ENCODE measurements around the gene BBC3.

Gene BBC3

DNA sequence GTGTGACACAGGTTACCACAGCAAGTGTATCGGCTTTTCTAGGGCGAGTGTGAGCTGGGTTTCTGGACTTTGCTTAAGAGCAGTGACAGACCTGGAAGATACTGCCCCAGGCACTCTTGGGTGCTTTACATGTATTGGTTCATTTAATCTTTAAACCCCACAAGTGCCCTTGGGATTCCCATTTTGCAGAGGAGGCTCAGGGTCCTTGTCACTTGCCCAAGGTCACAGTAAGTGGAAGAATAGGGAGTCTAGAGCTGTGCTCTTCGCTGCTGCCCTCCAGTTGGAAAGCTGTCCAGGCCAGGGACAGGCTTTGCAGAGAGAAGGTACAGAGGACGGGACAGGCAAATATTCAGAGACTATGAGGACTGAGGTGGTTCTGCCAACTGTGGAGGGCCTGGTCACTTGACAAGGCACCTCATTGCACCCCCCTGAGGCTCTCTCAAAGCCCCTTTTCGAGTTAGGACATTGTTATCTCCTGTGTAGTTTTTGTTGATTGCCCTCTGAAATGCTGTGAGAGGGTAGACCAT, 42.4 kb downstream of the BBC3 start:
- DNase-seq, result no peak

- DNase-seq, result no peak
These were observed 43.2 kb downstream of the BBC3 start for GRCh38 chr19:47187797-47188196.

- no peak for DNase-seq
These were observed 43.7 kb downstream of the BBC3 start for GRCh38 chr19:47187335-47187655.

DNA sequence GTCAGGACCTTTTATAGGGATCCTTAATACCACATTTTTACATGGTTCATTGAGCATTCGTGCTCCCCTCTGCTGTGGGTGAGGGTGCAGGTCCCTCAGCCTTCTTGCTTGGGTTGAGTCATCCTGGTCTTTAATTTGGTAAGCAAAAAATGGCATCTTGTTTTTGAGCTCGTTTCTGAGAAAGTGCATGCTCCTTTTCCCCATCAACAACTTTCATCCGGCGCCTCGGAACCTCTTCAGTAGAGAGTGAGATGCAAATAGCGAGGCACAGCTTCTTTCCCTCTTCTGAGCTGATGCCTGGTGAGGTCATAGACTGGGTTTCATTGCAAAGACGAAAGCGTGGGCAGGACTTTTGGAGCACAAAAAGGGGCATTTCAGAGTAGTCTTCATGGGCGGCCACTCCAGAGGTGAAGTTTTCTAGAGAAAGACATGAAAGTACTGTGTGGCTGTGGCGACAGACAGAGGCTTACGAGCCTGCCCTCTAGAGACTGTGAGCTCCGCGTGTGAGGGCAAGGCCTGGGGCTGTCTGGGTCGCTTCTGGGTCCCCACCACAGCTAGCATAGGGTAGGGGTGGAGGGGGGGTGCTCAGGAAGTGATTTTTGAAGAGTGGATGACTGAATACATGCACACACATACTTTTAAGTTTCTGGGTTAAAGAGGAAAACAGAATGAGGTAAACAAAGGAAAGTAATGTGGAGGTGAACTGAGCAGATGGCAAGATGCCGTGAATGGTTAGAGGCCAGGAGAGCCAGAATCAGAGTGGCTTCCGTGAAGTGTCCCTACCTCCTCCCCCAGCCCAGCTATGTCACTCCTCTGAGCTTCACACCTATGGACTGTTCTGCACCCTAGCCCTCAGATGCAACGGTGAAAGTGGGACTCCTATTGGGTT, 44.3 kb downstream of the BBC3 start:
- no peak for DNase-seq

- no peak for DNase-seq
These were observed 47.4 kb downstream of the BBC3 start for GRCh38 chr19:47183601-47184000.

DNA sequence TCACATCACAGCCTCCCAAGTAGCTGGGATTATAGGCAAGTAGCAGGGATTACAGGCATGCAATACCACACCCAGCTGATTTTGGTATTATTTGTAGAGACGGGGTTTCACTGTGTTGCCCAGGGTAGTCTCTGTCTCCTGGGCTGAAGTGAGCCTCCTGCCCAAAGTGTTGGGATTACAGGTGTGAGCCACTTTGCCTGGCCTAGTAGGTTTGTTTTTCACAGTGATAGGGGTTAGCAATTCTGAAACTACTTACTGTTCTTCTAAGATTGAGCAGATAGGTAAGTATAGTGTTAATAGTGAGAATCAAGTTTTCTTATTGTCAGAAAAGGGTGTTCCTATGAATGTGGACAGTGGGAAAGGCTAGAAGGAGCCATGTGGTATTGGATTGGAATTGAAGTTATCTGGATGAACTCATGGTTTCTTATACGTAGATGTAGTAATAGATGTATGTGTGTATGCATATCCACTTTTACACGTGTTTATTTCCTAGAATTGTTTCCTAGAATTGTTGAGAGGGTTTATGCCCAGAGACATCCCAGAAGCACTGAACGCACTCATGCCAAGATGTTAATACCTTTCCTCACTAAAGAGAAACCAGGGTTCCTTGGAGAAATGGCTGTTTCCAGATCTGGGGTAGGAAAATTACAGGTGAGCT, 51.2 kb downstream of the BBC3 start:
- DNase-seq, result no peak

DNA sequence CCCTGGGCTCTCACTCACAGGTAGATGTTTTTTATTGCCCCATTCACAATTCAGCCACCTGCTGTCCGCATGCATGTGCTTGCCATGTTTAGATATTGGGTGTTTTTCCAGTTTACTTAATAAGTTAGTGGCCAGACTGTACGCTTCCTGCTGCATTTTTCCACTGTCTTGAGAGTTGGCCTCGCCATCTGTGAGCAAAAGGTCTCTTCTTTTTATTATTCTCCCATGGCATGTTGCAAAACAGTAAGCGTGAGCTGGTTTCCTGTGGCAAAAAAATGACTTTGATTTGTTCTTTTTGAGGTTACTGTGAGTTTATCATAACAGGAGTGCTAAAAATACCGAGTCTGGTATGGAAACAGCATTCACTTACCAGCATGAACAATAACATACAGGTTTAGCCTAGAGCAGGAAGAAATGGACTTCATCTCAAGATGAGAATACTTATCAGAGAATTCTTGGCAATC, 54.3 kb downstream of the BBC3 start:
- no peak for DNase-seq

DNA sequence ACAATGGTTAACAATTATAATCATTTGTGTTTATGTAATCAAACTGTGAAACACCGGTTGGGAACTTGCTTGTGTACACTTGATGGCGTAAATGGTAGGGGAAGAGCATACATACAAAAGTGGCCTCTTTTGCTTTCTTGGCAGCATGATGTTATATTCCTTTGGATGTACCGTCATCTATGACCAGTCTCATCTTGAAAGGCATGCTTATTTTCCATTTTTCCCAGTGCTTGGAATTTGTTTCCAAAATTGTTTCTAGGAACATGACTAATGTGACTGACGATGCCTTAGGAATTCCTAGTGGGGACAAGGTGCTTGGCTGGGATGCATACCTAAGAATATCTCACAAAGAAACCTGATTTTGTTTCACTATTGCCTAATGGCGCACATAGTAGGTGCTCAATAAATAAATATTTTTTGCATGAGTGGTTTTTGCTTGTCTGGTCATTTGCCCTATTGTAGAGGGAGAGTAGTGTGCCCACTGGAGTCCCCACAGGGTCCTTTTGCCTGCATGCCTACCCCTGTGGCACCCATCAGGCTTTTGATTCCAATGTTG, 54.9 kb downstream of the BBC3 start:
- DNase-seq, result no peak

DNA sequence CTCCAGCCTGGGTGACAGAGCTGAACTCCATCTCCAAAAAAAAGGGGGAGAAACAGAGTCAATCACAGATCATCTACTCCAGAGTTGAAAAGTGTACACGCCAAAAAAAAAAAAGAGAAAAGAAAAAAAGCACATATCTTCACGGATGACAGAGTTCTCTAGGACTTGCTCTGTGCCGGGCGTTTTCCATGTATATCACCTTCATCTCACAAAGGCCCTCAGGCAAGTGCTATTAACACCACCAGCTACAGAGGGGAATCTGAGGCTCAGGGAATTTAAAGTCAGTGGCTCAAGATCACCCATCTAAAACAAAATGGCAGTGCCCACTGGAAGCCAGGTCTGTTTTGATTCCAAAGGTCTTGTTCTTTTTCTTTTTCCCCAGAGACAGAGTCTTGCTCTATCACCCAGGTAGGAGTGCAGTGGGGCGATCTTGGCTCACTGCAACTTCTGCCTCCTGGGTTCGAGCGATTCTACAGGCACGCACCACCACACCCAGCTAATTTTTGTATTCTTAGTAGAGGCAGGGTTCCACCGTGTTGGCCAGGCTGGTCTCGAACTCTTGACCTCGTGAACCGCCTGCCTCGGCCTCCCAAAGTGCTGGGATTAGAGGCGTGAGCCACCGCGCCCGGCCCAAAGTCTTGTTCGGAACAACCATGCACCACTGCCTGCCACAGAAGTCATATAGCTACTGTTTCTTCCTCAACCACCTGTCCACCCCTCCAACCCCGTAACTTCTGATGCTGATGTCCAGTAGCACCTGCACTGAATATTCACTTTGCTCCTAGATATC, 58.1 kb downstream of the BBC3 start:
- DNase-seq, result no peak

Measured in SHP77 treated with DMSO at 0.1 percent for 48 hours (cell line).